ENCODE data around the gene MED13L.

DNA sequence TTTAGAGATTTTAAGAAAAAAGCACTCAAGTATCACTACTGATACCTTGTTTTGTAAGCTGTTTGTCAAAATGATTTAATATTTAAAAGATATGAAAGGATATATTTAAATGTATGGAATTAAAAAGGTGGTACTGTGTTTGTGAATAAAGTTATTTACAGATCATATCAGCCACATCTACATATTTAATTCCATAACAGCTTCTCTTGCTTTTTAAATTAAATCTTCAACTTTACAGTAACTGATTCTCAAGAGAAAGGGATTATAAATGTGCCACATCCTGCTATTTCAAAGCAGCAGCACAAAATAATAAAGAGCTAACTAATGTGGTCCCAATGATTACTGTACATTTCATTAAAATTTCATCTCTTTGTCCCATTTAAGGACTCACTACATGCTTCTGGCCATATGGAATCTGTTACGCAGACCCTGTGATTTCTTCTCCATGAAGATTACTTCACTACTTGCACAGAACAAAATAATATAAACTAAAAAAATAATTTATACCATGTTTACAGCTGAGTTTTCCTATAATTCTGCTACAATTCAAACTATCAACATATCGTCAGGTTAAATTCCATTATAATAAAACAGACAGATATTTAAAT, 117.8 kb downstream of the MED13L start:
- TF ChIP-seq, protein P1, sequence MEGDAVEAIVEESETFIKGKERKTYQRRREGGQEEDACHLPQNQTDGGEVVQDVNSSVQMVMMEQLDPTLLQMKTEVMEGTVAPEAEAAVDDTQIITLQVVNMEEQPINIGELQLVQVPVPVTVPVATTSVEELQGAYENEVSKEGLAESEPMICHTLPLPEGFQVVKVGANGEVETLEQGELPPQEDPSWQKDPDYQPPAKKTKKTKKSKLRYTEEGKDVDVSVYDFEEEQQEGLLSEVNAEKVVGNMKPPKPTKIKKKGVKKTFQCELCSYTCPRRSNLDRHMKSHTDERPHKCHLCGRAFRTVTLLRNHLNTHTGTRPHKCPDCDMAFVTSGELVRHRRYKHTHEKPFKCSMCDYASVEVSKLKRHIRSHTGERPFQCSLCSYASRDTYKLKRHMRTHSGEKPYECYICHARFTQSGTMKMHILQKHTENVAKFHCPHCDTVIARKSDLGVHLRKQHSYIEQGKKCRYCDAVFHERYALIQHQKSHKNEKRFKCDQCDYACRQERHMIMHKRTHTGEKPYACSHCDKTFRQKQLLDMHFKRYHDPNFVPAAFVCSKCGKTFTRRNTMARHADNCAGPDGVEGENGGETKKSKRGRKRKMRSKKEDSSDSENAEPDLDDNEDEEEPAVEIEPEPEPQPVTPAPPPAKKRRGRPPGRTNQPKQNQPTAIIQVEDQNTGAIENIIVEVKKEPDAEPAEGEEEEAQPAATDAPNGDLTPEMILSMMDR (IDR thresholded peaks at IDR 0.05), result no peak
- TF ChIP-seq POLR2AphosphoS5 (IDR thresholded peaks at IDR 0.05) (no peak), POLR2A (IDR thresholded peaks at IDR 0.05) (no peak)
